Sigmoid colon (tissue), 7 donors: ENCODE results near the gene C7. TPM values are rescaled to one million over a fixed set of nuclear protein-coding genes. Genes with fewer than 3 reads are reported as not detected.
"Not testable (repeated sequence)": the region's sequence is repeated elsewhere in the genome, so short reads cannot be mapped to it uniquely, and the experiment has no call there.

Experiments
- DNase-seq: peaks from one replicate; pipeline ENCODE4 v3.0.0-alpha.2; 2019
- H3K27ac ChIP-seq, 4 donors: fragments of 200-600 bp; sonication (generic); one replicate each; pipeline ENCODE4 v1.5.1; 2016 to 2019; ENCODE audit warnings: mild to moderate bottlenecking in 1 of 4
- H3K27me3 ChIP-seq, 3 donors: fragments of 200-600 bp; sonication (generic); one replicate each; pipeline ENCODE4 v1.5.1; 2019; ENCODE audit warnings: mild to moderate bottlenecking in 1 of 3
- H3K36me3 ChIP-seq, 4 donors: fragments of 200-600 bp; sonication (generic); one replicate each; pipeline ENCODE4 v1.5.1; 2016 to 2019
- H3K4me1 ChIP-seq, 4 donors: fragments of 200-600 bp; sonication (generic); one replicate each; pipeline ENCODE4 v1.5.1; 2017 to 2019
- H3K4me3 ChIP-seq, 4 donors: fragments of 200-600 bp; sonication (generic); one replicate each; pipeline ENCODE4 v1.5.1; 2017 to 2019; ENCODE audit warnings: mild to moderate bottlenecking in 2 of 4, moderate library complexity in 1 of 4
- H3K9me3 ChIP-seq, 4 donors: fragments of 200-600 bp in 3 of 4; sonication (generic) in 3 of 4; one replicate each; pipeline versions ENCODE4 v1.5.1 to v1.6.1; 2013 to 2019
- CTCF ChIP-seq, 4 experiments: fragments of 450-650 bp in 3 of 4; fragments of 200-600 bp in 1 of 4; IDR thresholded peaks; one replicate each; pipeline ENCODE4 v1.5.1; 2016 to 2019; ENCODE audit warnings: antibody characterized with exemption in 4 of 4, mild to moderate bottlenecking in 3 of 4, moderate library complexity in 2 of 4
- EP300 ChIP-seq, 4 donors: sonication (generic); formaldehyde crosslinking; IDR thresholded peaks; one replicate each; pipeline ENCODE4 v1.6.1; 2017; ENCODE audit warnings: antibody characterized with exemption in 4 of 4
- POLR2A ChIP-seq, 2 donors: fragments of 450-650 bp; IDR thresholded peaks; one replicate each; pipeline ENCODE4 v1.6.1; 2016; ENCODE audit warnings: antibody characterized with exemption in 2 of 2, mild to moderate bottlenecking in 2 of 2, moderate library complexity in 2 of 2
- POLR2AphosphoS5 ChIP-seq, 4 donors: sonication (generic); formaldehyde crosslinking; IDR thresholded peaks; one replicate each; pipeline ENCODE4 v1.6.1; 2017; ENCODE audit warnings: antibody characterized with exemption in 4 of 4
- WGBS, 2 donors: extraction: QIAGEN DNeasy Blood & Tissue Kit; methylation state at CpG; one replicate each; pipeline ENCODE4 v1.1.7; 2013; 5-methylcytosine and 5-hydroxymethylcytosine counted together
- intact Hi-C: fragments of 100-400 bp; cut with DNase I; formaldehyde crosslinking; loops from one replicate; pipeline ENCODE4 v1.15.1; 2023
- polyA plus RNA-seq, 3 donors: library from polyadenylated mRNA; stranded (reverse); fragments of 200-250 nt; gene quantifications; one replicate each; pipeline ENCODE4 v1.2.3, GENCODE V29; 2013
- total RNA-seq, 4 donors: library from RNA; depleted of rRNA; stranded (reverse); fragments of >200 nt; gene quantifications; one replicate each; pipeline ENCODE4 v1.1.0, GENCODE V29; 2016
- donor health status: healthy with polysubstance abuse.
- donor health status: Bipolar disorder and iron deficiency.
- donor health status: healthy.

The C7 gene
- total RNA-seq: 100 to 1,000 TPM; 267 to 799 (median 635) TPM
- 100 to 1,000 TPM in 1 of 3 donors, 10 to 100 TPM in 1, 1 to 10 TPM in 1; 6.2 to 131 (median 18.0) TPM for polyA plus RNA-seq

- Histone ChIP-seq H3K4me3 (peak within 1 kb of the TSS; percentile 12 to 34 (median 25)), H3K4me1 (peaks cover 0 to 3% (median under 1%) of the 10 kb centered on the region in 4 donors), H3K27ac (peak within 1 kb of the TSS; percentile 8 to 35 (median 22)), H3K27me3 (no peaks in the 10 kb centered on the region), H3K9me3 (no peaks in the 10 kb centered on the region), H3K36me3 (no peaks in the 10 kb centered on the region)
- WGBS, 2 donors: 8 to 20% methylated on average over 3 of the region's 3 CpGs
- intact Hi-C loops: loop anchor here (10.0 kb wide), 1 partner anchor 936 kb away; no protein-coding TSS in a partner anchor
- TF ChIP-seq CTCF (IDR thresholded peaks at IDR 0.05) (no peak), POLR2AphosphoS5 (IDR thresholded peaks at IDR 0.05) (peak in 3 of 4 donors; percentile 29 to 38 (median 37)), POLR2A (IDR thresholded peaks at IDR 0.05) (no peak)
- DNase-seq: no peak
Observed at GRCh38 chr5:40909264-40909663, at the start of gene C7. C7 (plus strand) TSS chr5:40909497; CDS start chr5:40909611, 114 bp downstream.

- H3K27ac ChIP-seq: no peak overlapping the region
- H3K27me3 ChIP-seq: no peaks in the 10 kb centered on the region
- no peaks in the 10 kb centered on the region for H3K4me1 ChIP-seq
- intact Hi-C loops: no loop called here
- no peaks in the 10 kb centered on the region for H3K36me3 ChIP-seq
- DNase-seq: no peak
- TF ChIP-seq CTCF (IDR thresholded peaks at IDR 0.05) (no peak), POLR2AphosphoS5 (IDR thresholded peaks at IDR 0.05) (no peak), POLR2A (IDR thresholded peaks at IDR 0.05) (no peak), EP300 (IDR thresholded peaks at IDR 0.05) (no peak)
- peaks cover 0 to 3% (median 3%) of the 10 kb centered on the region in 4 donors for H3K9me3 ChIP-seq
- no peak overlapping the region for H3K4me3 ChIP-seq
Observed at GRCh38 chr5:40860711-40861110, 48.6 kb upstream of the C7 start.

GRCh38 chr5:40865004-40865403 is 44.3 kb upstream of the C7 start:
- H3K36me3 ChIP-seq, H3K4me1 ChIP-seq, H3K27me3 ChIP-seq, H3K4me3 ChIP-seq, DNase-seq, H3K9me3 ChIP-seq, intact Hi-C loops, H3K27ac ChIP-seq: not testable (repeated sequence)
- WGBS, 2 donors: 86 to 91% methylated on average over 5 of the region's 5 CpGs

- Histone ChIP-seq H3K36me3 (no peaks in the 10 kb centered on the region), H3K4me1 (no peaks in the 10 kb centered on the region), H3K27ac (no peak overlapping the region), H3K9me3 (peaks cover 0 to 4% (median 3%) of the 10 kb centered on the region in 4 donors), H3K27me3 (no peaks in the 10 kb centered on the region), H3K4me3 (no peak overlapping the region)
- WGBS, 2 donors: 91% methylated on average over 5 of the region's 5 CpGs
- TF ChIP-seq CTCF (IDR thresholded peaks at IDR 0.05): no peak
- no peak for TF ChIP-seq EP300 (IDR thresholded peaks at IDR 0.05)
- TF ChIP-seq POLR2A (IDR thresholded peaks at IDR 0.05): no peak
- no peak for TF ChIP-seq POLR2AphosphoS5 (IDR thresholded peaks at IDR 0.05)
- DNase-seq: no peak
- intact Hi-C loops: no loop called here
Observed at GRCh38 chr5:40866844-40867243, 42.5 kb upstream of the C7 start.

- WGBS, 2 donors: 86 to 93% methylated on average over 1 of the region's 1 CpG
Observed at GRCh38 chr5:40869384-40869783, 39.9 kb upstream of the C7 start.

More at GRCh38 chr5:40869384-40869783, 39.9 kb upstream of the C7 start:
- no peak for DNase-seq
- H3K4me1 ChIP-seq: no peaks in the 10 kb centered on the region
- TF ChIP-seq POLR2A (IDR thresholded peaks at IDR 0.05) (no peak), POLR2AphosphoS5 (IDR thresholded peaks at IDR 0.05) (no peak), EP300 (IDR thresholded peaks at IDR 0.05) (no peak), CTCF (IDR thresholded peaks at IDR 0.05) (no peak)
- no peak overlapping the region for H3K4me3 ChIP-seq
- H3K27me3 ChIP-seq: no peaks in the 10 kb centered on the region
- H3K36me3 ChIP-seq: no peaks in the 10 kb centered on the region
- intact Hi-C loops: no loop called here
- H3K27ac ChIP-seq: no peak overlapping the region
- H3K9me3 ChIP-seq: peaks cover 0 to 4% (median 3%) of the 10 kb centered on the region in 4 donors
